Hepatocyte (in vitro differentiated cells): Measurements from ENCODE around the gene DDX41.

Source experiments
- CTCF ChIP-seq: fragments of 200-600 bp; sonication (generic); IDR thresholded peaks from 2 replicates; pipeline ENCODE4 v1.5.1; 2016; ENCODE audit warnings: antibody characterized with exemption, mild to moderate bottlenecking; ENCODE audit not compliant: poor library complexity
- EZH2 ChIP-seq: fragments of 200-600 bp; sonication (generic); IDR thresholded peaks from 2 replicates; pipeline ENCODE4 v1.6.1; 2016; ENCODE audit warnings: antibody characterized with exemption, mild to moderate bottlenecking, borderline replicate concordance
- EZH2phosphoT487 ChIP-seq: fragments of 200-600 bp; sonication (generic); IDR thresholded peaks from one replicate; pipeline ENCODE4 v1.6.1; 2018; ENCODE audit warnings: antibody characterized with exemption, mild to moderate bottlenecking, low read depth, moderate library complexity; ENCODE audit not compliant: unreplicated experiment, severe bottlenecking

- peak; percentile 98 for TF ChIP-seq CTCF
- no peak for TF ChIP-seq EZH2
- no peak for TF ChIP-seq EZH2phosphoT487
Measured at GRCh38 chr5:177500685-177501522, 15.9 kb downstream of the DDX41 start.
